Gastrocnemius medialis (tissue), 4 donors: ENCODE measurements around the gene GTPBP4.

Experiments
- CTCF ChIP-seq, 5 experiments: fragments of 450-650 bp in 3 of 5; fragments of 200-600 bp in 2 of 5; sonication (generic) in 2 of 5; IDR thresholded peaks in 4 of 5; conservative IDR thresholded peaks in 1 of 5; 1 replicate in 4 of 5; 2 replicates in 1 of 5; pipeline ENCODE4 v1.5.1; 2016 to 2019; ENCODE audit warnings: antibody characterized with exemption in 5 of 5, mild to moderate bottlenecking in 3 of 5, moderate library complexity in 3 of 5
- POLR2A ChIP-seq, 2 donors: fragments of 450-650 bp; IDR thresholded peaks; one replicate each; pipeline ENCODE4 v1.6.1; 2017; ENCODE audit warnings: antibody characterized with exemption in 2 of 2, mild to moderate bottlenecking in 2 of 2, moderate library complexity in 2 of 2

DNA sequence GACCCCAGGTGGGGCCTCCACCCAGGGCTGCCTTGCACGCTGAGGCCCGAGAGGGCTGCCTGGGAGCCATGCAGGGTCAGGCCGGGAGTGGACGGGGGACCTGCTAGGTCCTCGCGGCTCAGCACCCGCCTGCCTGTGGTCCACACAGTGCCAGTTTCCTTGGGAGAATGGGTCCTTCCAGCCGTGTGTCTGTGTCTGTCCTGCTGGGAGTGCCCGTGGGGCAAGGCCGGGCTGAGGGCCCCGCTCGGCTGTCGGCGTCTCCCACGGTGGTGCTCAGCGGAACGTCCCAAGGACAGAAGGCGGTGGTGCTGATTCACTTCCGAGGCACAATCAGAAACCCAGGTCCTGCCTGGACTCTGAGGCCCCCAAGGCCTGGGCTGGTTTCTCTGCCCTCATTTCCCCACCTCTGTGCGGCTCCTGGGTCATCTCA, 23.2 kb upstream of the GTPBP4 start:
- TF ChIP-seq CTCF (IDR thresholded peaks at IDR 0.05 in 4 of 5, conservative IDR thresholded peaks at IDR 0.05 in 1 of 5) (no peak), POLR2A (IDR thresholded peaks at IDR 0.05) (no peak)
